ENCODE data around the gene CHAC1. TPM values are rescaled to one million over a fixed set of nuclear protein-coding genes. Genes with fewer than 3 reads are reported as not detected.

CHAC1 gene
- total RNA-seq, 1 experiment from 2014 or later: 11.6 TPM

- Histone ChIP-seq H3K4me1 (ENCODE audit: insufficient read depth, low read length, poor library complexity, severe bottlenecking) (peaks cover 36% of the 10 kb centered on the region), H3K36me3 (ENCODE audit: insufficient read depth, low read length, poor library complexity, severe bottlenecking) (no peaks in the 10 kb centered on the region), H3K27me3 (replicated peaks; ENCODE audit: insufficient read depth, low read depth, low read length, poor library complexity) (no peaks in the 10 kb centered on the region), H3K9me3 (ENCODE audit: low read depth, low read length, poor library complexity, severe bottlenecking) (no peaks in the 10 kb centered on the region), H3K27ac (ENCODE audit: low read depth, low read length, poor library complexity, severe bottlenecking) (no peak overlapping the region), H3K4me3 (ENCODE audit: low read depth, low read length, poor library complexity, severe bottlenecking) (no peak overlapping the region)
- POLR2A ChIA-PET (ENCODE audit: low non-redundant PET): interaction anchor here (0.6 kb wide), 1 partner anchor 10 kb away, joined by 5 read pairs; no protein-coding TSS in a partner anchor
- TF ChIP-seq EZH2 (IDR thresholded peaks at IDR 0.05; ENCODE audit: borderline replicate concordance, low read depth, low read length, poor library complexity, severe bottlenecking): no peak
- TF ChIP-seq CTCF (conservative IDR thresholded peaks at IDR 0.05; ENCODE audit: low read depth, low read length): peak; percentile 45
- no peak for DNase-seq (ENCODE audit: low spot score)
- CTCF ChIA-PET: no interaction called here
- no TSS peak for BruUV-seq (replicated peaks)
- intact Hi-C loops (cut with micrococcal nuclease; ENCODE audit: unreplicated experiment): no loop called here
Observed at GRCh38 chr15:40937762-40938535, 15.3 kb upstream of the CHAC1 start.

DNA sequence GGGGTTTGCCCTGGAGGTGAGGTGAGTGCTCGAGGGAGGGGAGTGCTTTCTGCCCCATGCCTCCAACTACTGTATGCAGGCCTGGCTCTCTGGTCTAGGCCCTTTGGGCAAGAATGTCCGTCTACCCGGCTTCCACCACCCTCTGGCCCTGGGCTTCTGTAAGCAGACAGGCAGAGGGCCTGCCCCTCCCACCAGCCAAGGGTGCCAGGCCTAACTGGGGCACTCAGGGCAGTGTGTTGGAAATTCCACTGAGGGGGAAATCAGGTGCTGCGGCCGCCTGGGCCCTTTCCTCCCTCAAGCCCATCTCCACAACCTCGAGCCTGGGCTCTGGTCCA is 14.8 kb upstream of the CHAC1 start:
- TF ChIP-seq CTCF (conservative IDR thresholded peaks at IDR 0.05; ENCODE audit: low read depth, low read length): no peak
- TF ChIP-seq EZH2 (IDR thresholded peaks at IDR 0.05; ENCODE audit: borderline replicate concordance, low read depth, low read length, poor library complexity, severe bottlenecking): no peak
- DNase-seq (ENCODE audit: low spot score): no peak
- Histone ChIP-seq H3K27ac (ENCODE audit: low read depth, low read length, poor library complexity, severe bottlenecking) (no peak overlapping the region), H3K36me3 (ENCODE audit: insufficient read depth, low read length, poor library complexity, severe bottlenecking) (no peaks in the 10 kb centered on the region), H3K27me3 (replicated peaks; ENCODE audit: insufficient read depth, low read depth, low read length, poor library complexity) (no peaks in the 10 kb centered on the region), H3K4me3 (ENCODE audit: low read depth, low read length, poor library complexity, severe bottlenecking) (no peak overlapping the region), H3K9me3 (ENCODE audit: low read depth, low read length, poor library complexity, severe bottlenecking) (no peaks in the 10 kb centered on the region), H3K4me1 (ENCODE audit: insufficient read depth, low read length, poor library complexity, severe bottlenecking) (peaks cover 36% of the 10 kb centered on the region)
- CTCF ChIA-PET: no interaction called here
- intact Hi-C loops (cut with micrococcal nuclease; ENCODE audit: unreplicated experiment): no loop called here
- no TSS peak for BruUV-seq (replicated peaks)
- POLR2A ChIA-PET (ENCODE audit: low non-redundant PET): interaction anchor here (0.6 kb wide), 1 partner anchor 11 kb away, joined by 5 read pairs; no protein-coding TSS in a partner anchor

DNA sequence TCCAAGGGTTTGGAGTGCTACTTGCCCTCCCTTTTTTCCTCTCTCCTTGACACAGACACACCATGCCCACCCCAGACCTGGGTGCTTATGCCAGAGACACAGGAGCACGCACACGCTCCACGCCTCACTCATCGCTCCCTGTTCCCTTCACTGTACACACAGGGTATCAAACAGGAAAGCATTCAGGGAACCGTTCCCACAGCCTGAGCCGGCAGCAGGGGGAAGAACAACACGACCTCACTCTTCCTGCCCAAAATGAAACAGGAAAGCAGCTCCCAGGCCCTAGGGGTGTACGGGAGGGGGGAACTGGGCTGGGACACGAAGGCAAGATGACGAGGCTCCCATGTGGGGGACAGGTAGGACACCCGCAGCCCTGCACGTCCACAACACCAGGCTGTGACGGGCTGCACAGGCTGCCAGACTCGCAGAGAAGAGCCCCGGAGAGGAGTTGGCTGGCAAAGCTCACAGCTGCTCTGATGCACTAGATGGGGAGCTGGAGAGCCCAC is 12.9 kb upstream of the CHAC1 start:
- TF ChIP-seq EZH2 (IDR thresholded peaks at IDR 0.05; ENCODE audit: borderline replicate concordance, low read depth, low read length, poor library complexity, severe bottlenecking) (no peak), CTCF (conservative IDR thresholded peaks at IDR 0.05; ENCODE audit: low read depth, low read length) (no peak)
- Histone ChIP-seq H3K36me3 (ENCODE audit: insufficient read depth, low read length, poor library complexity, severe bottlenecking) (no peaks in the 10 kb centered on the region), H3K9me3 (ENCODE audit: low read depth, low read length, poor library complexity, severe bottlenecking) (no peaks in the 10 kb centered on the region), H3K4me3 (ENCODE audit: low read depth, low read length, poor library complexity, severe bottlenecking) (no peak overlapping the region), H3K27me3 (replicated peaks; ENCODE audit: insufficient read depth, low read depth, low read length, poor library complexity) (no peaks in the 10 kb centered on the region), H3K27ac (ENCODE audit: low read depth, low read length, poor library complexity, severe bottlenecking) (no peak overlapping the region), H3K4me1 (ENCODE audit: insufficient read depth, low read length, poor library complexity, severe bottlenecking) (peaks cover 36% of the 10 kb centered on the region)
- no peak for DNase-seq (ENCODE audit: low spot score)
- intact Hi-C loops (cut with micrococcal nuclease; ENCODE audit: unreplicated experiment): loop anchor here (1.0 kb wide), 1 partner anchor 82 kb away; no protein-coding TSS in a partner anchor
- no TSS peak for BruUV-seq (replicated peaks)
- POLR2A ChIA-PET (ENCODE audit: low non-redundant PET): no interaction called here
- CTCF ChIA-PET: interaction anchor here (0.7 kb wide), 1 partner anchor 351 kb away, joined by 3 read pairs; no protein-coding TSS in a partner anchor
